IgD-negative memory B cell (primary cell): ENCODE results near the gene MFAP4. TPM values are rescaled to one million over a fixed set of nuclear protein-coding genes. Genes with fewer than 3 reads are reported as not detected.
"Not testable (repeated sequence)": the region's sequence is repeated elsewhere in the genome, so short reads cannot be mapped to it uniquely, and the experiment has no call there.

Experiments used
- H3K27ac Mint-ChIP-seq, 3 donors: one replicate each; pipeline ENCODE4 v1.8.0; 2020 to 2022; ENCODE audit warnings: mild to moderate bottlenecking in 3 of 3, mixed read lengths in 3 of 3, moderate library complexity in 1 of 3
- H3K27me3 Mint-ChIP-seq: one replicate; pipeline ENCODE4 v1.8.0; 2021; ENCODE audit warnings: mixed read lengths
- H3K36me3 Mint-ChIP-seq: one replicate; pipeline ENCODE4 v1.8.0; 2020; ENCODE audit warnings: mild to moderate bottlenecking, mixed read lengths
- H3K4me1 Mint-ChIP-seq, 3 donors: one replicate each; pipeline ENCODE4 v1.8.0; 2020 to 2022; ENCODE audit warnings: mixed read lengths in 3 of 3, mild to moderate bottlenecking in 1 of 3
- H3K4me3 Mint-ChIP-seq, 4 donors: one replicate each; pipeline ENCODE4 v1.8.0; 2020 to 2022; ENCODE audit warnings: mild to moderate bottlenecking in 4 of 4, mixed read lengths in 4 of 4, moderate library complexity in 3 of 4
- H3K9me3 Mint-ChIP-seq, 3 donors: one replicate each; pipeline ENCODE4 v1.8.0; 2020 to 2021; ENCODE audit warnings: mixed read lengths in 3 of 3, mild to moderate bottlenecking in 1 of 3
- polyA plus RNA-seq: library from polyadenylated mRNA; unstranded; fragments of 300-500 nt; fragmentation: Illumina TruSeq; gene quantifications from one replicate; pipeline ENCODE4 v1.2.3, GENCODE V29; 2021

Gene MFAP4
- polyA plus RNA-seq, 1 donor from 2014 or later, result not detected

GRCh38 chr17:19363460-19364035 lies 23.4 kb downstream of the MFAP4 start:
- Mint-ChIP-seq H3K9me3 (no peaks in the 10 kb centered on the region), H3K4me3 (peak overlapping the region in 3 of 4 donors; percentile 26 to 85 (median 70)), H3K27ac (peak overlapping the region in 2 of 3 donors; percentile 80 to 96), H3K4me1 (peaks cover 0 to 12% (median 11%) of the 10 kb centered on the region in 3 donors), H3K36me3 (peaks cover 2% of the 10 kb centered on the region), H3K27me3 (no peaks in the 10 kb centered on the region)

- Mint-ChIP-seq H3K4me3 (peak overlapping the region; percentile 26 to 93 (median 88)), H3K4me1 (peaks cover 0 to 12% (median 11%) of the 10 kb centered on the region in 3 donors)
Measured at GRCh38 chr17:19363114-19363438, 23.9 kb downstream of the MFAP4 start.

GRCh38 chr17:19362277-19363113 lies 24.5 kb downstream of the MFAP4 start, which contains the start of gene B9D1:
Gene B9D1, minus strand, starts transcription at chr17:19362723. Its CDS starts 154 bp downstream, at chr17:19362569.
- H3K9me3 Mint-ChIP-seq, result no peaks in the 10 kb centered on the region
- no peaks in the 10 kb centered on the region for H3K27me3 Mint-ChIP-seq
- H3K4me3 Mint-ChIP-seq, result peak within 1 kb of the TSS; percentile 85 to 97 (median 92)
- H3K36me3 Mint-ChIP-seq, result peaks cover 2% of the 10 kb centered on the region
- H3K27ac Mint-ChIP-seq, result peak within 1 kb of the TSS; percentile 80 to 96 (median 94)
- H3K4me1 Mint-ChIP-seq, result peaks cover 0 to 12% (median 11%) of the 10 kb centered on the region in 3 donors

More at GRCh38 chr17:19363114-19363438, 23.9 kb downstream of the MFAP4 start:
- H3K9me3 Mint-ChIP-seq, result no peaks in the 10 kb centered on the region
- peak overlapping the region; percentile 80 to 96 (median 94) for H3K27ac Mint-ChIP-seq
- peaks cover 2% of the 10 kb centered on the region for H3K36me3 Mint-ChIP-seq
- H3K27me3 Mint-ChIP-seq, result no peaks in the 10 kb centered on the region

- Mint-ChIP-seq H3K4me3 (peak overlapping the region; percentile 85 to 97 (median 92)), H3K27ac (peak overlapping the region in 2 of 3 donors; percentile 76 to 86), H3K36me3 (peaks cover 2% of the 10 kb centered on the region), H3K9me3 (no peaks in the 10 kb centered on the region), H3K4me1 (peaks cover 0 to 10% (median 9%) of the 10 kb centered on the region in 3 donors), H3K27me3 (no peaks in the 10 kb centered on the region)
Measured at GRCh38 chr17:19361944-19362276, 25.1 kb downstream of the MFAP4 start.

- Mint-ChIP-seq H3K4me3 (peak overlapping the region; percentile 13 to 85 (median 82)), H3K36me3 (peaks cover 2% of the 10 kb centered on the region), H3K4me1 (peaks cover 0 to 9% (median 9%) of the 10 kb centered on the region in 3 donors), H3K9me3 (no peaks in the 10 kb centered on the region), H3K27ac (peak overlapping the region in 1 of 3 donors; percentile 76), H3K27me3 (no peaks in the 10 kb centered on the region)
Measured at GRCh38 chr17:19361326-19361725, 25.7 kb downstream of the MFAP4 start.

- H3K27ac Mint-ChIP-seq, result peak overlapping the region in 1 of 3 donors; percentile 76
- H3K4me3 Mint-ChIP-seq, result peak overlapping the region in 2 of 4 donors; percentile 79 to 85
- no peaks in the 10 kb centered on the region for H3K9me3 Mint-ChIP-seq
- H3K36me3 Mint-ChIP-seq, result peaks cover 2% of the 10 kb centered on the region
- H3K27me3 Mint-ChIP-seq, result no peaks in the 10 kb centered on the region
- H3K4me1 Mint-ChIP-seq, result peaks cover 0 to 9% (median 9%) of the 10 kb centered on the region in 3 donors
Measured at GRCh38 chr17:19360772-19361171, 26.2 kb downstream of the MFAP4 start.

- peak overlapping the region in 1 of 3 donors; percentile 26 for H3K27ac Mint-ChIP-seq
Measured at GRCh38 chr17:19359856-19360255, 27.1 kb downstream of the MFAP4 start.

GRCh38 chr17:19359151-19359550 lies 27.8 kb downstream of the MFAP4 start:
- H3K4me3 Mint-ChIP-seq, result peak overlapping the region in 1 of 4 donors; percentile 33
- H3K27me3 Mint-ChIP-seq, result no peaks in the 10 kb centered on the region
- no peaks in the 10 kb centered on the region for H3K9me3 Mint-ChIP-seq
- peaks cover 3% of the 10 kb centered on the region for H3K36me3 Mint-ChIP-seq
- H3K27ac Mint-ChIP-seq, result no peak overlapping the region
- H3K4me1 Mint-ChIP-seq, result peaks cover 0 to 9% (median 7%) of the 10 kb centered on the region in 3 donors

More at GRCh38 chr17:19359856-19360255, 27.1 kb downstream of the MFAP4 start:
- Mint-ChIP-seq H3K4me1 (peaks cover 0 to 9% (median 9%) of the 10 kb centered on the region in 3 donors), H3K4me3 (peak overlapping the region in 1 of 4 donors; percentile 48), H3K27me3 (no peaks in the 10 kb centered on the region), H3K36me3 (peaks cover 2% of the 10 kb centered on the region), H3K9me3 (no peaks in the 10 kb centered on the region)

GRCh38 chr17:19357761-19358160 lies 29.2 kb downstream of the MFAP4 start:
- no peaks in the 10 kb centered on the region for H3K9me3 Mint-ChIP-seq
- H3K27ac Mint-ChIP-seq, result no peak overlapping the region
- H3K36me3 Mint-ChIP-seq, result peaks cover 5% of the 10 kb centered on the region
- H3K4me1 Mint-ChIP-seq, result peaks cover 0 to 7% (median 3%) of the 10 kb centered on the region in 3 donors
- no peaks in the 10 kb centered on the region for H3K27me3 Mint-ChIP-seq
- H3K4me3 Mint-ChIP-seq, result no peak overlapping the region

GRCh38 chr17:19357351-19357750 lies 29.6 kb downstream of the MFAP4 start:
- Mint-ChIP-seq H3K27me3 (no peaks in the 10 kb centered on the region), H3K27ac (no peak overlapping the region), H3K4me3 (no peak overlapping the region), H3K36me3 (peaks cover 5% of the 10 kb centered on the region), H3K4me1 (peaks cover 0 to 6% (median 3%) of the 10 kb centered on the region in 3 donors), H3K9me3 (no peaks in the 10 kb centered on the region)

- Mint-ChIP-seq H3K4me1 (no peaks in the 10 kb centered on the region), H3K27me3 (no peaks in the 10 kb centered on the region), H3K27ac (no peak overlapping the region), H3K9me3 (no peaks in the 10 kb centered on the region), H3K4me3 (no peak overlapping the region), H3K36me3 (peaks cover 5% of the 10 kb centered on the region)
Measured at GRCh38 chr17:19354748-19355147, 32.2 kb downstream of the MFAP4 start.

GRCh38 chr17:19353401-19353800 lies 33.6 kb downstream of the MFAP4 start:
- H3K4me3 Mint-ChIP-seq, H3K27ac Mint-ChIP-seq, H3K9me3 Mint-ChIP-seq, H3K4me1 Mint-ChIP-seq, H3K36me3 Mint-ChIP-seq, H3K27me3 Mint-ChIP-seq: not testable (repeated sequence)

- Mint-ChIP-seq H3K9me3 (no peaks in the 10 kb centered on the region), H3K4me1 (peaks cover 5 to 8% (median 8%) of the 10 kb centered on the region in 3 donors), H3K27me3 (peaks cover 2% of the 10 kb centered on the region), H3K4me3 (no peak overlapping the region), H3K27ac (no peak overlapping the region), H3K36me3 (peaks cover under 1% of the 10 kb centered on the region)
Measured at GRCh38 chr17:19348806-19349205, 38.2 kb downstream of the MFAP4 start.

GRCh38 chr17:19348081-19348650 lies 38.8 kb downstream of the MFAP4 start:
- Mint-ChIP-seq H3K9me3 (no peaks in the 10 kb centered on the region), H3K27me3 (peaks cover 2% of the 10 kb centered on the region), H3K27ac (no peak overlapping the region), H3K4me3 (no peak overlapping the region), H3K36me3 (no peaks in the 10 kb centered on the region), H3K4me1 (peaks cover 5 to 8% (median 8%) of the 10 kb centered on the region in 3 donors)
